Measurements from ENCODE around the gene TEX36.
"Not testable (repeated sequence)": the region's sequence is repeated elsewhere in the genome, so short reads cannot be mapped to it uniquely, and the experiment has no call there.

Gene TEX36

GRCh38 chr10:125691160-125691981 is 8.4 kb upstream of the TEX36 start:
- DNase-seq: no peak

- no peak for DNase-seq
Observed at GRCh38 chr10:125689955-125690569, 7.1 kb upstream of the TEX36 start.

- DNase-seq: no peak
Observed at GRCh38 chr10:125687507-125688185, 4.7 kb upstream of the TEX36 start.

- no peak for DNase-seq
Observed at GRCh38 chr10:125684581-125684980, 1.6 kb upstream of the TEX36 start.

- no peak for DNase-seq
Observed at GRCh38 chr10:125683821-125684220, 858 bp upstream of the TEX36 start.

- DNase-seq: no peak
Observed at GRCh38 chr10:125679436-125679835, 3.5 kb downstream of the TEX36 start.

GRCh38 chr10:125672884-125673283 is 10.1 kb downstream of the TEX36 start:
- DNase-seq: no peak

GRCh38 chr10:125662584-125662983 is 20.4 kb downstream of the TEX36 start:
- DNase-seq: no peak

- no peak for DNase-seq
Observed at GRCh38 chr10:125661941-125662515, 20.9 kb downstream of the TEX36 start.

- no peak for DNase-seq
Observed at GRCh38 chr10:125661431-125661940, 21.5 kb downstream of the TEX36 start.

- no peak for DNase-seq
Observed at GRCh38 chr10:125659071-125659470, 23.9 kb downstream of the TEX36 start.

- no peak for DNase-seq
Observed at GRCh38 chr10:125656523-125656922, 26.4 kb downstream of the TEX36 start.

- not testable (repeated sequence) for DNase-seq
Observed at GRCh38 chr10:125653113-125653512, 29.9 kb downstream of the TEX36 start.

- DNase-seq: no peak
Observed at GRCh38 chr10:125646311-125646710, 36.7 kb downstream of the TEX36 start.

- no peak for DNase-seq
Observed at GRCh38 chr10:125641398-125641797, 41.6 kb downstream of the TEX36 start.

- DNase-seq: no peak
Observed at GRCh38 chr10:125640653-125641052, 42.3 kb downstream of the TEX36 start.

- no peak for DNase-seq
Observed at GRCh38 chr10:125639846-125640245, 43.1 kb downstream of the TEX36 start.

- no peak for DNase-seq
Observed at GRCh38 chr10:125638555-125638954, 44.4 kb downstream of the TEX36 start.

GRCh38 chr10:125637496-125637895 is 45.5 kb downstream of the TEX36 start:
- DNase-seq: no peak

- DNase-seq: no peak
Observed at GRCh38 chr10:125634606-125635005, 48.4 kb downstream of the TEX36 start.

- DNase-seq: peak; percentile 55 to 70
Observed at GRCh38 chr10:125633517-125633999, 49.4 kb downstream of the TEX36 start.

GRCh38 chr10:125631806-125632205 is 51.2 kb downstream of the TEX36 start:
- DNase-seq: no peak

- peak; percentile 29 to 62 for DNase-seq
Observed at GRCh38 chr10:125629758-125630376, 53.1 kb downstream of the TEX36 start.

All from NCI-H526 (cell line).